ENCODE measurements around the gene LRMDA. TPM values are rescaled to one million over a fixed set of nuclear protein-coding genes. Genes with fewer than 3 reads are reported as not detected.

The LRMDA gene
- total RNA-seq, 1 experiment from 2014 or later = 1.2 TPM

- no peaks in the 10 kb centered on the region for H3F3A ChIP-seq (ENCODE audit: low read length, unreplicated experiment)
- peak; percentile 76 for ATAC-seq
- no peak overlapping the region for H2AFZ ChIP-seq (ENCODE audit: low read length)
- no peaks in the 10 kb centered on the region for H3K36me3 ChIP-seq (ENCODE audit: low read depth, low read length)
- no peaks in the 10 kb centered on the region for H3K9me2 ChIP-seq (replicated peaks; ENCODE audit: low read length)
- no peaks in the 10 kb centered on the region for H3K79me2 ChIP-seq (ENCODE audit: low read length)
- H3K9ac ChIP-seq (ENCODE audit: low read length) = no peak overlapping the region
- BruUV-seq (replicated peaks) = no TSS peak
- H3K4me2 ChIP-seq (ENCODE audit: low read length) = no peak overlapping the region
- peak; percentile 74 for DNase-seq
- H4K20me1 ChIP-seq (ENCODE audit: low read length) = no peaks in the 10 kb centered on the region
- no peaks in the 10 kb centered on the region for H3K9me3 ChIP-seq (ENCODE audit: low read length)
- intact Hi-C loops (cut with micrococcal nuclease) = loop anchor here (2.0 kb wide), 1 partner anchor 319 kb away; no protein-coding TSS in a partner anchor
- CTCF ChIA-PET = interaction anchor here (0.7 to 1.2 kb wide), 2 partner anchors 8 to 319 kb away, joined by 3 read pairs; no protein-coding TSS in a partner anchor
- POLR2A ChIA-PET (ENCODE audit: unreplicated experiment) = no interaction called here
- H3K27ac ChIP-seq (ENCODE audit: low read length) = no peak overlapping the region
- peaks cover 7% of the 10 kb centered on the region; the same call in 1 of the 2 replicates for H3K4me1 ChIP-seq (ENCODE audit: insufficient read depth, low read length)
- peaks cover 44% of the 10 kb centered on the region for H3K27me3 ChIP-seq (ENCODE audit: low read length)
- TF ChIP-seq CTCF (conservative IDR thresholded peaks at IDR 0.05; ENCODE audit: low read depth, low read length) (peak; percentile 47; the same call in 1 of the 2 replicates), EZH2 (IDR thresholded peaks at IDR 0.05; ENCODE audit: low read length, unreplicated experiment) (no peak), EZH2phosphoT487 (IDR thresholded peaks at IDR 0.05; ENCODE audit: borderline replicate concordance, low read length) (no peak)
- no peak overlapping the region for H3K4me3 ChIP-seq (ENCODE audit: low read length)
Observed at GRCh38 chr10:75717126-75717916, 285.9 kb downstream of the LRMDA start.

- ATAC-seq (no peak), DNase-seq (no peak)
- no peaks in the 10 kb centered on the region for H3K36me3 ChIP-seq (ENCODE audit: low read depth, low read length)
- no peak overlapping the region for H2AFZ ChIP-seq (ENCODE audit: low read length)
- no peaks in the 10 kb centered on the region for H3K9me3 ChIP-seq (ENCODE audit: low read length)
- ChIA-PET POLR2A (ENCODE audit: unreplicated experiment) (no interaction called here), CTCF (no interaction called here)
- no peaks in the 10 kb centered on the region for H3K79me2 ChIP-seq (ENCODE audit: low read length)
- no peak overlapping the region for H3K9ac ChIP-seq (ENCODE audit: low read length)
- no peak for TF ChIP-seq CTCF (conservative IDR thresholded peaks at IDR 0.05; ENCODE audit: low read depth, low read length)
- no peak for TF ChIP-seq EZH2 (IDR thresholded peaks at IDR 0.05; ENCODE audit: low read length, unreplicated experiment)
- no peak for TF ChIP-seq EZH2phosphoT487 (IDR thresholded peaks at IDR 0.05; ENCODE audit: borderline replicate concordance, low read length)
- peaks cover 39% of the 10 kb centered on the region for H3K27me3 ChIP-seq (ENCODE audit: low read length)
- intact Hi-C loops (cut with micrococcal nuclease) = no loop called here
- H3K9me2 ChIP-seq (replicated peaks; ENCODE audit: low read length) = no peaks in the 10 kb centered on the region
- no peaks in the 10 kb centered on the region for H4K20me1 ChIP-seq (ENCODE audit: low read length)
- H3F3A ChIP-seq (ENCODE audit: low read length, unreplicated experiment) = no peaks in the 10 kb centered on the region
- H3K4me1 ChIP-seq (ENCODE audit: insufficient read depth, low read length) = peaks cover 7% of the 10 kb centered on the region; the same call in 1 of the 2 replicates
- no peak overlapping the region for H3K27ac ChIP-seq (ENCODE audit: low read length)
- no peak overlapping the region for H3K4me2 ChIP-seq (ENCODE audit: low read length)
- no peak overlapping the region for H3K4me3 ChIP-seq (ENCODE audit: low read length)
- BruUV-seq (replicated peaks) = no TSS peak
Observed at GRCh38 chr10:75718991-75719390, 287.6 kb downstream of the LRMDA start.

- no peak for ATAC-seq
- ChIA-PET POLR2A (ENCODE audit: unreplicated experiment) (interaction anchor here (0.6 kb wide), 1 partner anchor 105 kb away, joined by 4 read pairs; no protein-coding TSS in a partner anchor), CTCF (no interaction called here)
- Histone ChIP-seq H3K27ac (ENCODE audit: low read length) (no peak overlapping the region), H3F3A (ENCODE audit: low read length, unreplicated experiment) (no peaks in the 10 kb centered on the region), H3K36me3 (ENCODE audit: low read depth, low read length) (no peaks in the 10 kb centered on the region), H3K4me2 (ENCODE audit: low read length) (no peak overlapping the region), H3K4me1 (ENCODE audit: insufficient read depth, low read length) (peaks cover 7% of the 10 kb centered on the region; the same call in 1 of the 2 replicates), H3K9me2 (replicated peaks; ENCODE audit: low read length) (no peaks in the 10 kb centered on the region), H3K27me3 (ENCODE audit: low read length) (peaks cover 43% of the 10 kb centered on the region), H3K9me3 (ENCODE audit: low read length) (no peaks in the 10 kb centered on the region), H3K4me3 (ENCODE audit: low read length) (no peak overlapping the region), H3K9ac (ENCODE audit: low read length) (no peak overlapping the region), H2AFZ (ENCODE audit: low read length) (no peak overlapping the region), H3K79me2 (ENCODE audit: low read length) (no peaks in the 10 kb centered on the region), H4K20me1 (ENCODE audit: low read length) (no peaks in the 10 kb centered on the region)
- intact Hi-C loops (cut with micrococcal nuclease) = no loop called here
- TF ChIP-seq CTCF (conservative IDR thresholded peaks at IDR 0.05; ENCODE audit: low read depth, low read length) (no peak), EZH2phosphoT487 (IDR thresholded peaks at IDR 0.05; ENCODE audit: borderline replicate concordance, low read length) (no peak), EZH2 (IDR thresholded peaks at IDR 0.05; ENCODE audit: low read length, unreplicated experiment) (no peak)
- DNase-seq = peak; percentile 30
- BruUV-seq (replicated peaks) = no TSS peak
Observed at GRCh38 chr10:75720157-75720556, 288.7 kb downstream of the LRMDA start.
